Activated naive CD8-positive, alpha-beta T cell treated with anti-CD3 and anti-CD28 coated beads, Interleukin-2, amount 10 ng/mL, durations not matched to agents 7 days and 5 days (primary cell): Measurements from ENCODE around the gene WDR33. TPM values are rescaled to one million over a fixed set of nuclear protein-coding genes. Genes with fewer than 3 reads are reported as not detected.
"Not testable (repeated sequence)": the region's sequence is repeated elsewhere in the genome, so short reads cannot be mapped to it uniquely, and the experiment has no call there.

Experiments used
- ATAC-seq: fragments of 150-1000 bp; cut with Tn5 transposase; one replicate; pipeline ENCODE4 v1.10.0; 2021; ENCODE audit warnings: low read depth, moderate library complexity
- POLR2A ChIA-PET: fragments of 350-600 bp; sonication (Branson Sonifier 250); formaldehyde crosslinking; loops from one replicate; lab custom pipeline; 2021; ENCODE audit warnings: antibody characterized with exemption; lab: Charles Lee
- DNase-seq: peaks from one replicate; pipeline ENCODE4 v3.0.0; 2021
- H3K27ac Mint-ChIP-seq: one replicate; pipeline ENCODE4 v1.8.0; 2022; ENCODE audit warnings: mild to moderate bottlenecking, mixed read lengths
- H3K27me3 Mint-ChIP-seq: one replicate; pipeline ENCODE4 v1.8.0; 2022; ENCODE audit warnings: mild to moderate bottlenecking, moderate library complexity, mixed read lengths
- H3K36me3 Mint-ChIP-seq: one replicate; pipeline ENCODE4 v1.8.0; 2021; ENCODE audit warnings: mild to moderate bottlenecking, mixed read lengths
- H3K4me1 Mint-ChIP-seq: one replicate; pipeline ENCODE4 v1.8.0; 2021; ENCODE audit warnings: mixed read lengths
- H3K4me3 Mint-ChIP-seq: one replicate; pipeline ENCODE4 v1.8.0; 2022; ENCODE audit warnings: mild to moderate bottlenecking, moderate library complexity, mixed read lengths
- H3K9me3 Mint-ChIP-seq: one replicate; pipeline ENCODE4 v1.8.0; 2021; ENCODE audit warnings: mixed read lengths
- total RNA-seq, 2 experiments: library from RNA; stranded (reverse); gene quantifications; one replicate each; pipeline ENCODE4 v1.2.3, GENCODE V29; 2021

The WDR33 gene
- total RNA-seq, 2 experiments from 2014 or later: 69.1 to 82.2 TPM

DNA sequence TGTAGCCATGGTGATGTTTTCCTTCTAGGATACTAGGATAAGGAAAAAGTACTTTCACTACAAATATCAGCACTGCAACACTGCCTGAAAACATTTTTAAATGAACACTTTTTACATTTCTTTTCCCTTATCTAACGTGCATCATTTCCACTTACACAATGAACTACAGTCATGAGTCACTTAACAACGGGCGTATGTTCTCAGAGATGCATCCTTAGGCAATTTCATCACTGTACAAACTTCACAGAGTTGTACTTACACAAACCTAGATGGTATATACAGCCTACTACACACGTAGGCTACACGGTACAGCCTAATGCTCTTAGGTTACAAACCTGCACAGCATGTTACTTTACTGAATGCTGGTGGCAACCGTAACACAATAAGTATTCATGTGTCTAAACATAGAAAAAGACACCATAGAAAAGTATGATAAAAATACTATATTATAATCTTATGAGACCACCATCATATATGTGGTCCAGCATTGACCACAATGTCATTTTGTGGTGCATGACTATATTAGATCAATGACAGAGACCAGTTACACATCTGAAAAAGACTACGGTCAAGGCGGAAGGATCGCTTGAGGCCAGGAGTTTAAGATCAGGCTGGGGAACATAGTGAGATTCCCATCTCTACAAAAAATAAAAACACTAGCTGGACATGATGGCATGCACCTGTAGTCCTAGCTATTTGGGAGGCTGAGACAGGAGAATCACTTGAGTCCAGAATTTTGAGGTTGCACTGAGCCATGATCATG lies 39.8 kb downstream of the WDR33 start:
- Mint-ChIP-seq H3K4me1 (peaks cover 9% of the 10 kb centered on the region), H3K36me3 (peaks cover 12% of the 10 kb centered on the region), H3K27ac (no peak overlapping the region), H3K9me3 (no peaks in the 10 kb centered on the region), H3K4me3 (no peak overlapping the region), H3K27me3 (no peaks in the 10 kb centered on the region)
- ATAC-seq (no peak), DNase-seq (no peak)
- POLR2A ChIA-PET: no interaction called here

DNA sequence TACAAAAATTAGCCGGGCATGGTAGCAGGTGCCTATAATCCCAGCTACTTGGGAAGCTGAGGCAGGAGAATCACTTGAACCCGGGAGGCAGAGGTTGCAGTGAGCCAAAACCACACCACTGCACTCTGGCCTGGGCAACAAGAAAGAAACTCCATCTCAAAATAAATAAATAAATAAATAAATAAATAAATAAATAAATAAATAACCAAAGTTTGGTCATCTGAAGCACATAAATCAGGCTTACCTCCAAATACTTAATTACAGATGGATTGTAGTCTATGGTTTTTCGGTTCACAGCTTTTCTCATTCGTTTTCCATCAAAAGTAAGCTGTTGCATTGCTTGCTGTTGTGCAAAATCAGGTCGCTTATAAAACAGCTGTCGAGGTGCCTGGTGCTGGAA lies 40.4 kb downstream of the WDR33 start:
- H3K36me3 Mint-ChIP-seq: peaks cover 12% of the 10 kb centered on the region
- H3K27me3 Mint-ChIP-seq, DNase-seq, ATAC-seq, H3K4me1 Mint-ChIP-seq, H3K4me3 Mint-ChIP-seq, H3K27ac Mint-ChIP-seq, H3K9me3 Mint-ChIP-seq, POLR2A ChIA-PET: not testable (repeated sequence)

DNA sequence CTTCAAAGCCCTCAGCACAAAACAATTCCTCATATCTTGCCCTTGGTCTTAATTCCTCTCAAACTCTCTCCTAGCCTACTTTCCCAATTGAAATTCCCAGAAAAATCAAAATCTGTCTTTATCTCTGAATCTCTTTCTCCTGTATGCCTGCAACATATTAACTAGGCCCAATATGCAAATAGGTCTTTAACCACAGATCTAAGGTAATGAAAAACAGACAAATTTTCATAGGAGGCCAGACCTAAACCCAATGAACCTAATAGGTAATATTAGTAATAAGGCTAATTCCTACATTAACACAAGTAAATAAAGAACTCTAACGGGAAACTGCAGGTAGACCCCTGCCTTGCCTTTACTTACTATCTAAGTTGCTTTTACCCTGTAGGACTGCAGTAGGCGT lies 41.4 kb downstream of the WDR33 start:
- ATAC-seq: no peak
- POLR2A ChIA-PET: no interaction called here
- Mint-ChIP-seq H3K9me3 (no peaks in the 10 kb centered on the region), H3K4me1 (peaks cover 6% of the 10 kb centered on the region), H3K36me3 (peaks cover 14% of the 10 kb centered on the region), H3K27ac (no peak overlapping the region), H3K27me3 (no peaks in the 10 kb centered on the region), H3K4me3 (no peak overlapping the region)
- DNase-seq: no peak

DNA sequence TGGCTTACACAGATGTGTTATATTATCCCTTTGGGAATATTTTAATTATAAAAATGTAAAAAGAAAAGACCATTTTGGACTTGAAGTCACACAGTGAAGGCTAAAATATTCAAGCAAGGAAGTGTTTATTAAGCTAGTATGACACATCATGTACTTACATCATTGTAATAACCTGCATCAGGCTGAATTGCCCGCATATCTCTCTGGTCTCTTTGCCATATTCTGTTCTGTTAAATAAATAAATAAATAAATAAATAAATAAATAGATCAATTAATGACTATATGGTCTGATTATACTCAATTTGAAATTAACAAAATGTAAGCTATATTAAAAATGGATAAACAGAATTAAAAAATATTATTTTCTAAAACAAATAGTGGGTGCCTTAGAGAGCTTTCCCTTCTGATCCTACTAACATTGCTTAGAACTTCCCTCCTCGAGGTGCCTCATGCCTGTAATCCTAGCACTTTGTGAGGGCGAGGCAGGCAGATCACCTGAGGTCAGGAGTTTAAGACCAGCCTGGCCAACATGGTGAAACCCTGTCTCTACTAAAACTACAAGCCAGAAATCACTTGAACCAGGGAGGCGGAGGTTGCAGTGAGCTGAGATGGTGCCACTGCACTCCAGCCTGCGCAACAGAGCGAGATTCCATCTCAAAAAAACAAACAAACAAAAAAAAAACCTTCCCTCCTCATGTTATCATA lies 42.0 kb downstream of the WDR33 start:
- peaks cover 6% of the 10 kb centered on the region for H3K4me1 Mint-ChIP-seq
- no peaks in the 10 kb centered on the region for H3K9me3 Mint-ChIP-seq
- H3K27me3 Mint-ChIP-seq: no peaks in the 10 kb centered on the region
- no peak for DNase-seq
- peaks cover 17% of the 10 kb centered on the region for H3K36me3 Mint-ChIP-seq
- POLR2A ChIA-PET: no interaction called here
- no peak for ATAC-seq
- H3K4me3 Mint-ChIP-seq: no peak overlapping the region
- no peak overlapping the region for H3K27ac Mint-ChIP-seq

DNA sequence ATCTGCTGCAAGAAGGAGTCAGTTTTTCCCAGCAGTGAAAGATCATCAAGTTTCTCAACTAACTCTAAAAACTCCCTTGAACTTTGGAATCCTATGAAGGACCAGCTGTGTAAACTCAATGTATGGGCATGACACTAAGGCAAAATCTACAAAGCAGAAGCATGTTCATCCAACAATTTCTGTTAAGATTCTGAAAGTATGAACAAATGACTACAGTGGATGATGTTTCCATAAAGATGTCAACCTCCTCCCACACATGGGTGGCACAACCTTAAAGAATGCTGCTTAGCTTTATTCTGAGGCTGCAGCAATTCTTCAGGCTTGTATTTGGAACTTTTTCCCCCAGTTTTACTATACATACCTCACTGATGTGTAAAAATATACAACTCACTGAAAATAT lies 47.2 kb downstream of the WDR33 start:
- peaks cover 30% of the 10 kb centered on the region for H3K36me3 Mint-ChIP-seq
- no peaks in the 10 kb centered on the region for H3K9me3 Mint-ChIP-seq
- no peaks in the 10 kb centered on the region for H3K4me1 Mint-ChIP-seq
- no peak overlapping the region for H3K4me3 Mint-ChIP-seq
- H3K27ac Mint-ChIP-seq: no peak overlapping the region
- DNase-seq (no peak), ATAC-seq (no peak)
- POLR2A ChIA-PET: no interaction called here
- no peaks in the 10 kb centered on the region for H3K27me3 Mint-ChIP-seq

DNA sequence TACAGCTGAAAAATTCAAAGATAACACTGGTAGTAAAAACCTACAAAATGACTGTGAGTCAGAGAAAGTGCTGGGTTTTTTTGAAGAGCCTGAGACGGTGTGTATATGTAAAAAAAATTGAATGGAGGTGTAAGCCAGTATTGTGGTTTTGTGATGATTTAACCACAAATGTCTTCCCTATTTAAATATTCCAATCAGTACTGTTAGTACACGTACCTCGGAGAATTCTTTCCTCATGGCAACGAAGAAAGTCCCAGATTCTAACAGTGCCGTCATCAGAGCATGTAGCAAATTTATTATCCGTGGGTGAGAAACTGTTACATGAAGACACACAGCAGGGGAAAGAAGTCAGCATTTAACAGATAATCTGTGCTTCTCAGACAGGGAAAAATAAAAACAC lies 48.1 kb downstream of the WDR33 start:
- no peak overlapping the region for H3K4me3 Mint-ChIP-seq
- H3K4me1 Mint-ChIP-seq: no peaks in the 10 kb centered on the region
- peaks cover 27% of the 10 kb centered on the region for H3K36me3 Mint-ChIP-seq
- H3K27me3 Mint-ChIP-seq: no peaks in the 10 kb centered on the region
- DNase-seq (no peak), ATAC-seq (no peak)
- no peaks in the 10 kb centered on the region for H3K9me3 Mint-ChIP-seq
- POLR2A ChIA-PET: no interaction called here
- no peak overlapping the region for H3K27ac Mint-ChIP-seq

DNA sequence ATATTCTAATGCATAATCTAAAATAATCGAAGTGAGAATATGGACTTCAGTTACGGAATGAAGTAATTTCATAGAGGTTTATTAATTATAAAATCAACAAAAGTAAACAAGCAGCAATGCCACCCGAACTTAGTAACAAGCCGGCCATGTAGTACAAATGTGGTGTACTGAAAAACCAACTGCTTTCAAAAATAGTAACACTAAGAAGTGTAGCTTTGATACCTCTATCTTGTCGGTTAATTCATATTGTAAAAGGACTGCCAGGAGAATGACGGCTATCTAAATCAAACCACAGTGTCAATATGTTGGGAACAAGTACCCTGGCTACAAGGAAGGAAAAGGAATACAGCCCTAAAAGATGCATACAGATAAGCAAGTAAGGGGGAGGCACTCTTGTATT lies 48.5 kb downstream of the WDR33 start:
- ATAC-seq (no peak), DNase-seq (no peak)
- Mint-ChIP-seq H3K4me1 (no peaks in the 10 kb centered on the region), H3K27ac (no peak overlapping the region), H3K4me3 (no peak overlapping the region), H3K27me3 (no peaks in the 10 kb centered on the region), H3K9me3 (no peaks in the 10 kb centered on the region), H3K36me3 (peaks cover 25% of the 10 kb centered on the region)
- POLR2A ChIA-PET: no interaction called here

DNA sequence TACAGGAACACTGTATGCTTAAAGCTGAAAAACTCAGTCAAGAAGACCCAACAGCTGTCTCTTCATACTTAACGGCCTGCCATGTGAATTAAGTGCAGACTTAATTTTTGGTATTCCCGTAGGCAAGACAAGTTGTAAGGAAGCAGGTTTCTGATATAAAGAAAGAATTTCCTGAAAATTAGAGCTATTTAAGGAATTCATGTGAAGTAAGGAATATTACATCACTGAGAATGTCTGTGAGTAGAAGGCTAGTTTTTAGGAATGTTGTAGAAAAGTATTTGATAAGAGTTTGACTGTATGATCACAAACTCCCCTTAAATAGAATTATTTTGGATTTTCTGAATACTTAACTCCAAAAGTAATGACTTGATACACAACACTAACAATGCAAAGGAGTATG lies 51.0 kb downstream of the WDR33 start:
- Mint-ChIP-seq H3K36me3 (peaks cover 25% of the 10 kb centered on the region), H3K4me1 (no peaks in the 10 kb centered on the region), H3K9me3 (no peaks in the 10 kb centered on the region), H3K27me3 (no peaks in the 10 kb centered on the region), H3K4me3 (no peak overlapping the region), H3K27ac (no peak overlapping the region)
- DNase-seq (no peak), ATAC-seq (no peak)
- POLR2A ChIA-PET: no interaction called here

DNA sequence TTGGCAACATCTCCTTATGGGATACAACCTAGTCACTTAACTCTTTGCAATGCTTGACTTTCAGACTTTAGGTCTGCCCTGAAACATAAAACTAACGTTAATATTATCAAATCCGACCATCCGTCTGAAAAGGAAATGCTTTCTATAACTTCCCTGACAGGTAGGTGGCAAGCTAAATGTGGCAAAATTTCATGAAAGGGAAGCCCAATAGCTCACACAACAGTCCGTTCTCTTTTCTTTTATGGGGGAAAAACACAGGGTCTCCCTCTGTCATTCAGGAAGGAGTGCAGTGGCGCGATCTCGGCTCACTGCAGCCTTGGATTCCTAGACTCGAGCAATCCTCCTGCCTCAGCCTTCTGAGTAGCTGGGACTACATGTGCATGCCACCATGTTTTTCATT lies 56.8 kb downstream of the WDR33 start:
- Mint-ChIP-seq H3K9me3 (no peaks in the 10 kb centered on the region), H3K36me3 (peaks cover 15% of the 10 kb centered on the region), H3K27me3 (no peaks in the 10 kb centered on the region), H3K4me1 (no peaks in the 10 kb centered on the region), H3K4me3 (no peak overlapping the region), H3K27ac (no peak overlapping the region)
- ATAC-seq (no peak), DNase-seq (no peak)
- POLR2A ChIA-PET: interaction anchor here (0.6 kb wide), 1 partner anchor 52 kb away, joined by 3 read pairs; no protein-coding TSS in a partner anchor

DNA sequence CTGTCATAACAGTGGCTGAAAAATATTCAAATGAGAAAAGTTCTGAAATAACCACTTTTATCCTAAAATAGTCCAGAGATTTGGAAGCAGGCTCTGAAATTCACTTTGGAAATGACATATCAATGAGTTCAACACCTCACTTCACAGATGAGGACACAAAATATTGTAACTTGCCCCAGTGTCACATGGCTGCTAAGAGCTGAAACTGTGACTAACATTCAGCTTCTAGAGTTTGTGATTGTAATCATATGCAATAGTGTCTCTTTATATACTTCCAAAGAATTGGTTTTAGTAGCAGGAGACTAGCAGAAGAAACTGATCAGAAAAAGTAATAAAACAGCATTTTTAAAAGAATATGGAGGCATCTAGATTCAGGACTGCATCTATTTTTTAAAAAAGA lies 57.6 kb downstream of the WDR33 start:
- no peak overlapping the region for H3K27ac Mint-ChIP-seq
- peaks cover 13% of the 10 kb centered on the region for H3K36me3 Mint-ChIP-seq
- no peaks in the 10 kb centered on the region for H3K27me3 Mint-ChIP-seq
- no peak overlapping the region for H3K4me3 Mint-ChIP-seq
- DNase-seq: no peak
- ATAC-seq: no peak
- no peaks in the 10 kb centered on the region for H3K4me1 Mint-ChIP-seq
- no peaks in the 10 kb centered on the region for H3K9me3 Mint-ChIP-seq
- POLR2A ChIA-PET: no interaction called here

DNA sequence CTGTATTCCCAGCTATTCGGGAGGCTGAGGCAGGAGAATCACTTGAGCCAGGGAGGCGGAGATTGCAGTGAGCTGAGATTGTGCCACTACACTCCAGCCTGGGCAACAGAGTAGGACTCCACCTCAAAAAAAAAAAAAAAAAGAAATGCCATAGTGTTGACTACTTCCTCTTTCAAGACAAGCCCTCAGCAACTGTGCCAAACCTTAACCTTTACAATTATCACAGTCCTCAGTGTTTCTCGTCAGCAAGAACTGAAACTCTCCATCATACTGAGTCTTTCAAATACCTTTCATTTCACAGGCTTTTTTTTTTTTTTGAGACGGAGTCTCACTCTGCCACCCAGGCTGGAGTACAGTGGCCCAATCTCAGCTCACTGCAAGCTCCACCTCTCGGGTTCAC lies 61.4 kb downstream of the WDR33 start:
- H3K27ac Mint-ChIP-seq, H3K4me1 Mint-ChIP-seq, DNase-seq, H3K27me3 Mint-ChIP-seq, H3K4me3 Mint-ChIP-seq, ATAC-seq, H3K9me3 Mint-ChIP-seq, POLR2A ChIA-PET: not testable (repeated sequence)
- H3K36me3 Mint-ChIP-seq: peaks cover 19% of the 10 kb centered on the region

DNA sequence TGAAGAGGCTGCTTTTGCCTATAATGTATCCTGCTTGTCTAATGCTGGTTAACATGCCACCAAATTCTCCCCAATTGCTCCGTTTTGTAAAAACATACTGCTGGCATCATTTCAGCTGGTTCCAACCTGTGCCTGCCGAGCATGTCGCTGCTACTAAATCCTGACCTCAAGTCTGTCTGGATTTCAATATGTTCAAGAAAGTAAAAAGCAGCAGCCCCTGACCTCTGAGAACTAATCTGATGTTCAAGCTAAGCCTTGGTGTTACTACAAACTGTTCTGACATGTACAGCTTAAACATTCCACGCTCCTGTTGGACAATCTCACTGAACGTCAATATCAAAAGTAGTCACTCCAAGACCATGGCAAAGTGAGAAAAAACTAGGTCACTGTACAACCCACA lies 63.4 kb downstream of the WDR33 start:
- peaks cover 17% of the 10 kb centered on the region for H3K36me3 Mint-ChIP-seq
- POLR2A ChIA-PET: no interaction called here
- H3K27me3 Mint-ChIP-seq: no peaks in the 10 kb centered on the region
- no peaks in the 10 kb centered on the region for H3K9me3 Mint-ChIP-seq
- DNase-seq (no peak), ATAC-seq (no peak)
- no peak overlapping the region for H3K4me3 Mint-ChIP-seq
- H3K4me1 Mint-ChIP-seq: no peaks in the 10 kb centered on the region
- H3K27ac Mint-ChIP-seq: no peak overlapping the region

DNA sequence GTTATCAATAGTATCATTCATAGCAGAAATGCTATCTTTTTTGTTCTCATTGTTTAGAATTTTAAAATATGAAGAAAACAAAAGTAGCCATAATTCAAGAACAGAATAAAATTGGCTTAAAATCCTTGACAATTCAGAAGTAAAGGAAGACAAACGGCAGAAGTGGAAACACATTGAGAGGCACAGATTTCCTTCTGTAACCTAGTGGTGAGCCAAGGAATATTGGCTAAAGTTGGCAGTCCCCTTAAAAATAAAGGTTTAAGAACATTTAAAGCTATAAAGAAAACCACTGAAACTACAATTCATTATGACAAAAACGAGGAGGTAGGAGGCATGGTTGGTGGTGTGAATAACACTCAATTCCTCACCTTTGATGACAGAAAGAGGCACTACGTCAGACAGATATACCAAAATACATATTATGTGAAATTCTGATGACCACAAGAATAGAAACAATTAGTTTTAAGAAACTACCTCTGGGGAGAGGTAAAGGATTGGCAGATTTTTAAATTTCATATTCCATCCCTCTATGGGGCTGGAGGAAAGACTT lies 67.4 kb downstream of the WDR33 start:
- no peaks in the 10 kb centered on the region for H3K9me3 Mint-ChIP-seq
- H3K4me3 Mint-ChIP-seq: no peak overlapping the region
- no peak overlapping the region for H3K27ac Mint-ChIP-seq
- ATAC-seq (no peak), DNase-seq (no peak)
- peaks cover 10% of the 10 kb centered on the region for H3K4me1 Mint-ChIP-seq
- POLR2A ChIA-PET: no interaction called here
- H3K27me3 Mint-ChIP-seq: no peaks in the 10 kb centered on the region
- peaks cover 35% of the 10 kb centered on the region for H3K36me3 Mint-ChIP-seq
